ENCODE data around the gene EIF4G3.
"Not testable (repeated sequence)": the region's sequence is repeated elsewhere in the genome, so short reads cannot be mapped to it uniquely, and the experiment has no call there.

EIF4G3 gene

GRCh38 chr1:21098186-21098915 lies 78.3 kb downstream of the EIF4G3 start:
- TF ChIP-seq CTCF (conservative IDR thresholded peaks at IDR 0.05; ENCODE audit: low read depth, low read length), result no peak
- no peaks in the 10 kb centered on the region for H3K79me2 ChIP-seq (ENCODE audit: insufficient read depth, low read depth)
- H4K20me1 ChIP-seq (ENCODE audit: insufficient read depth), result no peaks in the 10 kb centered on the region
- H3K4me2 ChIP-seq, result no peak overlapping the region
- no peak overlapping the region for H3K9ac ChIP-seq
- H3K36me3 ChIP-seq (ENCODE audit: insufficient read depth), result no peaks in the 10 kb centered on the region
- no peak overlapping the region for H3K27ac ChIP-seq
- H3K4me3 ChIP-seq (IDR thresholded peaks at IDR 0.05; ENCODE audit: insufficient read depth, low read depth, low read length), result no peak overlapping the region
- H3K27me3 ChIP-seq (ENCODE audit: insufficient read depth, low read depth), result no peaks in the 10 kb centered on the region
- no peak overlapping the region for H2AFZ ChIP-seq (ENCODE audit: low read depth)
- H3K4me1 ChIP-seq (ENCODE audit: low read depth, poor library complexity, severe bottlenecking), result no peaks in the 10 kb centered on the region

GRCh38 chr1:21097729-21098128 lies 79.0 kb downstream of the EIF4G3 start:
- TF ChIP-seq CTCF (conservative IDR thresholded peaks at IDR 0.05; ENCODE audit: low read depth, low read length), result no peak
- no peak overlapping the region for H3K9ac ChIP-seq
- H3K4me2 ChIP-seq, result no peak overlapping the region
- H3K27me3 ChIP-seq (ENCODE audit: insufficient read depth, low read depth), result no peaks in the 10 kb centered on the region
- H3K36me3 ChIP-seq (ENCODE audit: insufficient read depth), result no peaks in the 10 kb centered on the region
- H3K4me1 ChIP-seq (ENCODE audit: low read depth, poor library complexity, severe bottlenecking), result no peaks in the 10 kb centered on the region
- no peak overlapping the region for H3K27ac ChIP-seq
- H3K79me2 ChIP-seq (ENCODE audit: insufficient read depth, low read depth), result no peaks in the 10 kb centered on the region
- H3K4me3 ChIP-seq (IDR thresholded peaks at IDR 0.05; ENCODE audit: insufficient read depth, low read depth, low read length), result no peak overlapping the region
- no peak overlapping the region for H2AFZ ChIP-seq (ENCODE audit: low read depth)
- H4K20me1 ChIP-seq (ENCODE audit: insufficient read depth), result no peaks in the 10 kb centered on the region

GRCh38 chr1:21095976-21096375 lies 80.7 kb downstream of the EIF4G3 start:
- Histone ChIP-seq H2AFZ (ENCODE audit: low read depth) (no peak overlapping the region), H3K4me1 (ENCODE audit: low read depth, poor library complexity, severe bottlenecking) (no peaks in the 10 kb centered on the region), H3K79me2 (ENCODE audit: insufficient read depth, low read depth) (no peaks in the 10 kb centered on the region), H3K36me3 (ENCODE audit: insufficient read depth) (no peaks in the 10 kb centered on the region), H3K27ac (no peak overlapping the region), H3K4me2 (no peak overlapping the region), H3K9ac (no peak overlapping the region), H3K4me3 (IDR thresholded peaks at IDR 0.05; ENCODE audit: insufficient read depth, low read depth, low read length) (no peak overlapping the region), H4K20me1 (ENCODE audit: insufficient read depth) (no peaks in the 10 kb centered on the region), H3K27me3 (ENCODE audit: insufficient read depth, low read depth) (no peaks in the 10 kb centered on the region)
- no peak for TF ChIP-seq CTCF (conservative IDR thresholded peaks at IDR 0.05; ENCODE audit: low read depth, low read length)

- not testable (repeated sequence) for H3K9ac ChIP-seq; H4K20me1 ChIP-seq (ENCODE audit: insufficient read depth); H3K27ac ChIP-seq; H3K4me1 ChIP-seq (ENCODE audit: low read depth, poor library complexity, severe bottlenecking); H3K4me3 ChIP-seq (IDR thresholded peaks at IDR 0.05; ENCODE audit: insufficient read depth, low read depth, low read length); H3K79me2 ChIP-seq (ENCODE audit: insufficient read depth, low read depth); H3K27me3 ChIP-seq (ENCODE audit: insufficient read depth, low read depth); H3K4me2 ChIP-seq; H2AFZ ChIP-seq (ENCODE audit: low read depth); H3K36me3 ChIP-seq (ENCODE audit: insufficient read depth)
These were observed 82.4 kb downstream of the EIF4G3 start for GRCh38 chr1:21094282-21094681.

- not testable (repeated sequence) for H3K4me3 ChIP-seq (IDR thresholded peaks at IDR 0.05; ENCODE audit: insufficient read depth, low read depth, low read length); H3K27me3 ChIP-seq (ENCODE audit: insufficient read depth, low read depth); H3K36me3 ChIP-seq (ENCODE audit: insufficient read depth); H3K79me2 ChIP-seq (ENCODE audit: insufficient read depth, low read depth); H2AFZ ChIP-seq (ENCODE audit: low read depth); H4K20me1 ChIP-seq (ENCODE audit: insufficient read depth); H3K4me1 ChIP-seq (ENCODE audit: low read depth, poor library complexity, severe bottlenecking); H3K9ac ChIP-seq; H3K4me2 ChIP-seq; H3K27ac ChIP-seq
These were observed 83.3 kb downstream of the EIF4G3 start for GRCh38 chr1:21093271-21093958.

GRCh38 chr1:21092545-21092944 lies 84.2 kb downstream of the EIF4G3 start:
- not testable (repeated sequence) for H3K4me1 ChIP-seq (ENCODE audit: low read depth, poor library complexity, severe bottlenecking); H3K27me3 ChIP-seq (ENCODE audit: insufficient read depth, low read depth); H3K27ac ChIP-seq; H3K36me3 ChIP-seq (ENCODE audit: insufficient read depth); H3K4me2 ChIP-seq; H3K79me2 ChIP-seq (ENCODE audit: insufficient read depth, low read depth); H3K9ac ChIP-seq; H2AFZ ChIP-seq (ENCODE audit: low read depth); H4K20me1 ChIP-seq (ENCODE audit: insufficient read depth); H3K4me3 ChIP-seq (IDR thresholded peaks at IDR 0.05; ENCODE audit: insufficient read depth, low read depth, low read length)

GRCh38 chr1:21091053-21091690 lies 85.5 kb downstream of the EIF4G3 start:
- not testable (repeated sequence) for H3K4me1 ChIP-seq (ENCODE audit: low read depth, poor library complexity, severe bottlenecking); H2AFZ ChIP-seq (ENCODE audit: low read depth); H3K27ac ChIP-seq; H3K79me2 ChIP-seq (ENCODE audit: insufficient read depth, low read depth); H3K4me3 ChIP-seq (IDR thresholded peaks at IDR 0.05; ENCODE audit: insufficient read depth, low read depth, low read length); H3K27me3 ChIP-seq (ENCODE audit: insufficient read depth, low read depth); H4K20me1 ChIP-seq (ENCODE audit: insufficient read depth); H3K36me3 ChIP-seq (ENCODE audit: insufficient read depth); H3K9ac ChIP-seq; H3K4me2 ChIP-seq
